B cell (primary cell): ENCODE data around the gene EPDR1. TPM values are rescaled to one million over a fixed set of nuclear protein-coding genes. Genes with fewer than 3 reads are reported as not detected.

ENCODE experiments used
- ATAC-seq: fragments of 200-7000 bp; cut with Tn5 transposase; one replicate; pipeline ENCODE4 v1.10.0; 2021; ENCODE audit warnings: low read depth, mild to moderate bottlenecking, moderate number of reproducible peaks, moderate library complexity
- CTCF ChIA-PET: fragments of 350-600 bp; sonication (Branson Sonifier 250); formaldehyde crosslinking; loops from one replicate; lab custom pipeline; 2021; ENCODE audit warnings: antibody characterized with exemption, inconsistent platforms; lab: Charles Lee
- POLR2A ChIA-PET: fragments of 350-600 bp; sonication (Branson Sonifier 250); formaldehyde crosslinking; loops from one replicate; lab custom pipeline; 2021; ENCODE audit warnings: antibody characterized with exemption; lab: Charles Lee
- DNase-seq: peaks from one replicate; pipeline ENCODE4 v3.0.0; 2013
- H2AFZ ChIP-seq: 2 replicates; pipeline ENCODE4 v1.6.1; 2012; ENCODE audit warnings: mild to moderate bottlenecking, low read depth, low read length; ENCODE audit not compliant: insufficient read depth, poor library complexity, severe bottlenecking
- H3K27ac ChIP-seq, 2 donors: 1 replicate in 1 of 2; 2 replicates in 1 of 2; pipeline ENCODE4 v1.5.1; 2012 to 2013; ENCODE audit warnings: low read length in 2 of 2, mild to moderate bottlenecking in 2 of 2, moderate library complexity in 1 of 2
- H3K27me3 ChIP-seq, 4 experiments: fragments of 200-600 bp in 1 of 4; sonication (generic) in 1 of 4; replicated peaks in 1 of 4; 1 replicate in 2 of 4; 2 replicates in 2 of 4; pipeline versions ENCODE4 v1.6.1 to v1.7.0; 2013 to 2016; ENCODE audit warnings: low read length in 3 of 4, mild to moderate bottlenecking in 2 of 4, mixed read lengths in 1 of 4, moderate library complexity in 1 of 4; ENCODE audit not compliant: insufficient read depth in 4 of 4, control insufficient read depth in 3 of 4; ENCODE audit errors: control extremely low read depth in 1 of 4
- H3K36me3 ChIP-seq, 2 experiments: replicated peaks in 1 of 2; 1 replicate in 1 of 2; 2 replicates in 1 of 2; pipeline versions ENCODE4 v1.6.1 to v1.7.1; 2013; ENCODE audit warnings: low read length in 1 of 2; ENCODE audit not compliant: insufficient read depth in 2 of 2, control insufficient read depth in 1 of 2; ENCODE audit errors: control extremely low read depth in 1 of 2, extremely low read depth in 1 of 2
- H3K4me1 ChIP-seq, 2 donors: fragments of 200-600 bp in 1 of 2; sonication (generic) in 1 of 2; 1 replicate in 1 of 2; 2 replicates in 1 of 2; pipeline versions ENCODE4 v1.5.1 to v1.6.1; 2013 to 2017; ENCODE audit warnings: low read length in 2 of 2; ENCODE audit not compliant: control insufficient read depth in 2 of 2, insufficient read depth in 2 of 2
- H3K4me2 ChIP-seq: replicated peaks from 2 replicates; pipeline ENCODE3; 2012; ENCODE audit warnings: mild to moderate bottlenecking, low read depth, low read length; ENCODE audit not compliant: poor library complexity, severe bottlenecking
- H3K4me3 ChIP-seq, 5 experiments: fragments of 200-600 bp in 1 of 5; sonication (generic) in 1 of 5; 1 replicate in 3 of 5; 2 replicates in 2 of 5; pipeline versions ENCODE4 v1.5.1 to v1.7.0; 2011 to 2016; ENCODE audit warnings: low read length in 4 of 5, mild to moderate bottlenecking in 4 of 5, low read depth in 2 of 5, control low read depth in 1 of 5, moderate library complexity in 1 of 5; ENCODE audit not compliant: insufficient read depth in 1 of 5; ENCODE audit errors: control extremely low read depth in 1 of 5, extremely low read depth in 1 of 5
- H3K79me2 ChIP-seq: fragments of 200-600 bp; sonication (generic); one replicate; pipeline ENCODE4 v1.6.0; 2016; ENCODE audit warnings: low read length; ENCODE audit not compliant: control insufficient read depth, insufficient read depth
- H3K9ac ChIP-seq: fragments of 200-600 bp; sonication (generic); 2 replicates; pipeline ENCODE4 v1.6.1; 2017; ENCODE audit warnings: mild to moderate bottlenecking, low read length, moderate library complexity
- H3K9me3 ChIP-seq, 3 donors: one replicate each; pipeline versions ENCODE4 v1.6.1 to v1.7.1; 2013; ENCODE audit warnings: low read length in 2 of 3; ENCODE audit not compliant: control insufficient read depth in 2 of 3, insufficient read depth in 1 of 3; ENCODE audit errors: control extremely low read depth in 1 of 3
- H4K20me1 ChIP-seq: 2 replicates; pipeline ENCODE4 v1.6.0; 2012; ENCODE audit warnings: mild to moderate bottlenecking, low read length; ENCODE audit not compliant: insufficient read depth, control insufficient read depth, poor library complexity, severe bottlenecking
- H3K27ac Mint-ChIP-seq: one replicate; pipeline ENCODE4 v1.8.0; 2021; ENCODE audit warnings: mixed read lengths
- H3K27me3 Mint-ChIP-seq: one replicate; pipeline ENCODE4 v1.8.0; 2021; ENCODE audit warnings: mixed read lengths
- H3K4me1 Mint-ChIP-seq: one replicate; pipeline ENCODE4 v1.8.0; 2021; ENCODE audit warnings: mixed read lengths
- H3K4me3 Mint-ChIP-seq: one replicate; pipeline ENCODE4 v1.8.0; 2021; ENCODE audit warnings: mixed read lengths
- H3K9me3 Mint-ChIP-seq: one replicate; pipeline ENCODE4 v1.8.0; 2022; ENCODE audit warnings: mixed read lengths; ENCODE audit not compliant: insufficient read depth
- EZH2 ChIP-seq: IDR thresholded peaks from 2 replicates; pipeline ENCODE4 v1.6.1; 2012; ENCODE audit warnings: borderline replicate concordance, low read depth, mild to moderate bottlenecking, moderate library complexity, low read length; ENCODE audit not compliant: insufficient read depth, poor library complexity, severe bottlenecking
- WGBS: methylation state at CpG from one replicate; pipeline ENCODE4 v1.1.5; 2013; ENCODE audit warnings: missing lambda C conversion rate; ENCODE audit not compliant: insufficient coverage; 5-methylcytosine and 5-hydroxymethylcytosine counted together
- intact Hi-C: fragments of 100-400 bp; cut with micrococcal nuclease; formaldehyde crosslinking; loops from one replicate; pipeline ENCODE4 v1.10.0; 2022
- polyA plus RNA-seq: library from polyadenylated mRNA; depleted of rRNA; stranded (reverse); fragments of >200 nt; gene quantifications from 2 replicates; pipeline ENCODE4 v1.2.3, GENCODE V29; 2012
- total RNA-seq, 2 donors: library from RNA; stranded (reverse); fragments of 120-200 nt in 1 of 2; gene quantifications; 1 replicate in 1 of 2; 2 replicates in 1 of 2; pipeline versions ENCODE4 v1.2.3 to v1.2.4, GENCODE V29; 2013 to 2022
- TF ChIP-seq, protein P1 (sequence below): fragments of 200-600 bp; IDR thresholded peaks from one replicate; pipeline ENCODE4 v1.8.0; 2022; ENCODE audit warnings: antibody characterized with exemption, mild to moderate bottlenecking

Gene EPDR1
- total and polyA plus RNA-seq, 2 donors (not counting 1 experiment from before 2014, with no cell fraction given) = not detected

- Histone ChIP-seq H3K4me2 (no peak overlapping the region), H2AFZ (no peak overlapping the region), H4K20me1 (no peaks in the 10 kb centered on the region), H3K27me3 (peaks cover 0 to 38% (median 21%) of the 10 kb centered on the region in 4 experiments), H3K36me3 (no peaks in the 10 kb centered on the region), H3K9me3 (peaks cover 0 to 7% (median 3%) of the 10 kb centered on the region in 3 donors), H3K4me3 (no peak overlapping the region), H3K4me1 (peaks cover 14% of the 10 kb centered on the region in 2 donors), H3K27ac (no peak overlapping the region), H3K9ac (no peak overlapping the region), H3K79me2 (no peaks in the 10 kb centered on the region)
- DNase-seq = no peak
- intact Hi-C loops = no loop called here
- H3K27me3 Mint-ChIP-seq = peaks cover 61% of the 10 kb centered on the region
- ChIA-PET CTCF (no interaction called here), POLR2A (no interaction called here)
- peak overlapping the region; percentile 58 for H3K4me3 Mint-ChIP-seq
- peaks cover 20% of the 10 kb centered on the region for H3K4me1 Mint-ChIP-seq
- no CpG with 5 or more reads among the region's 4 CpGs for WGBS
- H3K27ac Mint-ChIP-seq = no peak overlapping the region
- TF ChIP-seq, protein P1, sequence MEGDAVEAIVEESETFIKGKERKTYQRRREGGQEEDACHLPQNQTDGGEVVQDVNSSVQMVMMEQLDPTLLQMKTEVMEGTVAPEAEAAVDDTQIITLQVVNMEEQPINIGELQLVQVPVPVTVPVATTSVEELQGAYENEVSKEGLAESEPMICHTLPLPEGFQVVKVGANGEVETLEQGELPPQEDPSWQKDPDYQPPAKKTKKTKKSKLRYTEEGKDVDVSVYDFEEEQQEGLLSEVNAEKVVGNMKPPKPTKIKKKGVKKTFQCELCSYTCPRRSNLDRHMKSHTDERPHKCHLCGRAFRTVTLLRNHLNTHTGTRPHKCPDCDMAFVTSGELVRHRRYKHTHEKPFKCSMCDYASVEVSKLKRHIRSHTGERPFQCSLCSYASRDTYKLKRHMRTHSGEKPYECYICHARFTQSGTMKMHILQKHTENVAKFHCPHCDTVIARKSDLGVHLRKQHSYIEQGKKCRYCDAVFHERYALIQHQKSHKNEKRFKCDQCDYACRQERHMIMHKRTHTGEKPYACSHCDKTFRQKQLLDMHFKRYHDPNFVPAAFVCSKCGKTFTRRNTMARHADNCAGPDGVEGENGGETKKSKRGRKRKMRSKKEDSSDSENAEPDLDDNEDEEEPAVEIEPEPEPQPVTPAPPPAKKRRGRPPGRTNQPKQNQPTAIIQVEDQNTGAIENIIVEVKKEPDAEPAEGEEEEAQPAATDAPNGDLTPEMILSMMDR = no peak
- TF ChIP-seq EZH2 = no peak
- no peak for ATAC-seq
- peaks cover 2% of the 10 kb centered on the region for H3K9me3 Mint-ChIP-seq
These were observed 1.4 kb downstream of the EPDR1 start for GRCh38 chr7:37921876-37922275.

GRCh38 chr7:37923996-37924395 is 3.6 kb downstream of the EPDR1 start:
- CTCF ChIA-PET = no interaction called here

More at GRCh38 chr7:37923996-37924395, 3.6 kb downstream of the EPDR1 start:
- Mint-ChIP-seq H3K27ac (no peak overlapping the region), H3K4me3 (no peak overlapping the region), H3K9me3 (peaks cover 2% of the 10 kb centered on the region), H3K4me1 (peaks cover 12% of the 10 kb centered on the region), H3K27me3 (peaks cover 42% of the 10 kb centered on the region)
- no peak overlapping the region for H3K27ac ChIP-seq
- H3K27me3 ChIP-seq = peaks cover 0 to 32% (median 13%) of the 10 kb centered on the region in 4 experiments
- peaks cover 10 to 11% of the 10 kb centered on the region in 2 donors for H3K4me1 ChIP-seq
- H3K36me3 ChIP-seq = no peaks in the 10 kb centered on the region
- no peak for ATAC-seq
- DNase-seq = no peak
- H2AFZ ChIP-seq = no peak overlapping the region
- H3K4me2 ChIP-seq = no peak overlapping the region
- peaks cover 0 to 7% (median 3%) of the 10 kb centered on the region in 3 donors for H3K9me3 ChIP-seq
- H3K9ac ChIP-seq = no peak overlapping the region
- 67% methylated on average over 1 of the region's 1 CpG for WGBS
- no peak overlapping the region for H3K4me3 ChIP-seq
- intact Hi-C loops = no loop called here
- H3K79me2 ChIP-seq = no peaks in the 10 kb centered on the region
- no peaks in the 10 kb centered on the region for H4K20me1 ChIP-seq
- no peak for TF ChIP-seq EZH2
- TF ChIP-seq, protein P1 = no peak
- POLR2A ChIA-PET = no interaction called here
